Vagina (tissue), 2 donors: ENCODE results near the gene IMMP2L.

Experiments used
- POLR2AphosphoS5 ChIP-seq, 2 donors: sonication (generic); formaldehyde crosslinking; IDR thresholded peaks; one replicate each; pipeline ENCODE4 v1.9.0; 2017; ENCODE audit warnings: antibody characterized with exemption in 2 of 2, mild to moderate bottlenecking in 2 of 2, low read depth in 1 of 2; ENCODE audit not compliant: insufficient read depth in 1 of 2
- TF ChIP-seq, protein P1 (sequence below), 3 experiments: fragments of 450-650 bp in 2 of 3; fragments of 200-600 bp in 1 of 3; sonication (generic) in 1 of 3; IDR thresholded peaks; one replicate each; pipeline ENCODE4 v1.5.1; 2017 to 2019; ENCODE audit warnings: antibody characterized with exemption in 3 of 3, mild to moderate bottlenecking in 2 of 3, moderate library complexity in 2 of 3

DNA sequence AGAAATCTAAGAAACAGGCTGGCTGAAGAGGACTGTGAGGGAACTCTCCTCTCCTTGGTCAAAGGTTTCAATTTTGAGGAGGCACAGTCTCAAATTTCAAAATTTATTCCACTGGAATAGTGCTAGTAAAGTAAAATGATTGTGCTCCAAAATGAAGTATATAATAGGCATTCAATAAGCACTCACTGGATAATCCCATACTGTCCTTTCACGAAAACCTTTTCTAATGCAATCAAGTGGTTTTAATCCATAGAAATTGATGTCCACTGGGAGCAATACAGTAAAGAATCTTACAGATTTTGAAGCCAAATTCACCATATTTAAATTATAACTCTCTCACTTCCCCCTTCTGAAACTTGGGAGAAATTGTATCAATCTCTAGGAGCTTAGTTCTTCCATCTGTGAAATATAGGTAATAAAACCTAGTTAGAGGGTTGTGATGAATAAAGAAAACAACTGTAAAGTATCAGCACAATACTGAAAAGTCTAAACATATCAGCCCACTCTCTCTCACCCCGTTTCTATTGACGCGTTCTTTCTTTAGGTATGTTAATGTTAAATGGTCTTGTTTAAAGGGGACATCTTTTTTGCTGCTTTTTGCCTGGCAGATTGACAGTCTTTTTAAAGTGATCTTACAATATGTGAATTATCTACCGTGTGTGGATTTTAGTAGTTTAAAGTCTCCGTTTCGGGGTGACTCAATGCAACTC, 512.2 kb downstream of the IMMP2L start:
- TF ChIP-seq, protein P1, sequence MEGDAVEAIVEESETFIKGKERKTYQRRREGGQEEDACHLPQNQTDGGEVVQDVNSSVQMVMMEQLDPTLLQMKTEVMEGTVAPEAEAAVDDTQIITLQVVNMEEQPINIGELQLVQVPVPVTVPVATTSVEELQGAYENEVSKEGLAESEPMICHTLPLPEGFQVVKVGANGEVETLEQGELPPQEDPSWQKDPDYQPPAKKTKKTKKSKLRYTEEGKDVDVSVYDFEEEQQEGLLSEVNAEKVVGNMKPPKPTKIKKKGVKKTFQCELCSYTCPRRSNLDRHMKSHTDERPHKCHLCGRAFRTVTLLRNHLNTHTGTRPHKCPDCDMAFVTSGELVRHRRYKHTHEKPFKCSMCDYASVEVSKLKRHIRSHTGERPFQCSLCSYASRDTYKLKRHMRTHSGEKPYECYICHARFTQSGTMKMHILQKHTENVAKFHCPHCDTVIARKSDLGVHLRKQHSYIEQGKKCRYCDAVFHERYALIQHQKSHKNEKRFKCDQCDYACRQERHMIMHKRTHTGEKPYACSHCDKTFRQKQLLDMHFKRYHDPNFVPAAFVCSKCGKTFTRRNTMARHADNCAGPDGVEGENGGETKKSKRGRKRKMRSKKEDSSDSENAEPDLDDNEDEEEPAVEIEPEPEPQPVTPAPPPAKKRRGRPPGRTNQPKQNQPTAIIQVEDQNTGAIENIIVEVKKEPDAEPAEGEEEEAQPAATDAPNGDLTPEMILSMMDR (IDR thresholded peaks at IDR 0.05) = no peak
- no peak for TF ChIP-seq POLR2AphosphoS5 (IDR thresholded peaks at IDR 0.05; ENCODE audit: insufficient read depth in 1 of 2, low read depth in 1 of 2)
